HepG2 (cell line): ENCODE measurements around the gene PRKACG. TPM values are rescaled to one million over a fixed set of nuclear protein-coding genes. Genes with fewer than 3 reads are reported as not detected.

ENCODE experiments used
- ATF1 ChIP-seq: IDR thresholded peaks from 2 replicates; pipeline ENCODE4 v1.6.1; 2016; ENCODE audit warnings: mild to moderate bottlenecking, control low read depth
- ATM ChIP-seq: fragments of 450-650 bp; IDR thresholded peaks from 2 replicates; pipeline ENCODE4 v1.7.1; 2017; ENCODE audit warnings: mild to moderate bottlenecking, borderline replicate concordance
- CREB1 ChIP-seq, 2 experiments: fragments of 450-650 bp in 1 of 2; IDR thresholded peaks; 2 replicates each; pipeline ENCODE4 v1.6.1; 2016 to 2017; ENCODE audit warnings: control low read depth in 1 of 2, mild to moderate bottlenecking in 1 of 2, missing compliant biosample characterization in 1 of 2, missing genetic modification characterization in 1 of 2
- EP300 ChIP-seq, 3 experiments: sonication (generic) in 1 of 3; formaldehyde crosslinking in 1 of 3; IDR thresholded peaks; 2 replicates each; pipeline versions ENCODE4 v1.5.1 to v1.6.1; 2011 to 2020; ENCODE audit warnings: low read depth in 2 of 3, low read length in 2 of 3, borderline replicate concordance in 1 of 3, improper control_type of control experiment in 1 of 3, mild to moderate bottlenecking in 1 of 3, missing genetic modification reagents in 1 of 3, moderate library complexity in 1 of 3
- FLYWCH1 ChIP-seq: sonication (generic); formaldehyde crosslinking; IDR thresholded peaks from 2 replicates; pipeline ENCODE4 v1.8.1; 2023; ENCODE audit warnings: mild to moderate bottlenecking, missing genetic modification reagents
- NAIF1 ChIP-seq: sonication (generic); formaldehyde crosslinking; IDR thresholded peaks from 2 replicates; pipeline ENCODE4 v1.5.0; 2020; ENCODE audit warnings: mild to moderate bottlenecking, missing genetic modification reagents, borderline replicate concordance
- SMAD3 ChIP-seq: sonication (generic); formaldehyde crosslinking; IDR thresholded peaks from 2 replicates; pipeline ENCODE4 v1.4.0; 2020; ENCODE audit warnings: missing genetic modification reagents
- SRF ChIP-seq: IDR thresholded peaks from 2 replicates; pipeline ENCODE4 v1.6.1; 2011; ENCODE audit warnings: mild to moderate bottlenecking, low read depth, low read length, moderate library complexity
- TGIF2 ChIP-seq: IDR thresholded peaks from 2 replicates; pipeline ENCODE4 v1.6.1; 2016; ENCODE audit warnings: control low read depth, missing compliant biosample characterization
- ZBTB7A ChIP-seq: sonication (generic); formaldehyde crosslinking; IDR thresholded peaks from 2 replicates; pipeline ENCODE4 v1.8.0; 2022; ENCODE audit warnings: mild to moderate bottlenecking, missing genetic modification reagents
- ZNF235 ChIP-seq: sonication (generic); formaldehyde crosslinking; IDR thresholded peaks from 2 replicates; pipeline ENCODE4 v1.8.1; 2023; ENCODE audit warnings: mild to moderate bottlenecking, missing genetic modification reagents, borderline replicate concordance
- ZNF737 ChIP-seq: sonication (generic); formaldehyde crosslinking; IDR thresholded peaks from 2 replicates; pipeline ENCODE4 v1.5.0; 2020; ENCODE audit warnings: missing genetic modification reagents, mild to moderate bottlenecking, borderline replicate concordance
- ZNF749 ChIP-seq: sonication (generic); formaldehyde crosslinking; IDR thresholded peaks from 2 replicates; pipeline ENCODE4 v1.8.0; 2022; ENCODE audit warnings: mild to moderate bottlenecking, missing genetic modification reagents, moderate library complexity, borderline replicate concordance
- ZNF768 ChIP-seq: sonication (generic); formaldehyde crosslinking; IDR thresholded peaks from 2 replicates; pipeline ENCODE4 v1.4.0; 2020; ENCODE audit warnings: missing genetic modification reagents
- ZNF816 ChIP-seq: sonication (generic); formaldehyde crosslinking; IDR thresholded peaks from 2 replicates; pipeline ENCODE4 v1.8.0; 2022; ENCODE audit warnings: missing genetic modification reagents, mild to moderate bottlenecking, borderline replicate concordance
- polyA plus RNA-seq, 8 experiments: library from polyadenylated mRNA; depleted of rRNA in 3 of 8; stranded (reverse) in 7 of 8; unstranded in 1 of 8; fragments of >200 nt; fragmentation: Illumina TruSeq in 4 of 8; extraction: Trizol in 4 of 8; gene quantifications; 2 replicates each; pipeline versions ENCODE4 v1.2.1 to v1.2.3, GENCODE V29; 2011 to 2016; ENCODE audit warnings: low read depth in 4 of 8, missing spikeins in 1 of 8, mixed read lengths in 1 of 8; ENCODE audit not compliant: insufficient read depth in 1 of 8
- total RNA-seq, 5 experiments: library from RNA; depleted of rRNA; stranded (reverse); fragments of >200 nt; fragmentation: Illumina TruSeq; extraction: Trizol; gene quantifications; 2 replicates each; pipeline ENCODE4 v1.2.3, GENCODE V29; 2016; ENCODE audit warnings: low read depth in 1 of 5
- TF ChIP-seq, protein P1 (sequence below), 2 experiments: sonication (generic) in 1 of 2; formaldehyde crosslinking in 1 of 2; IDR thresholded peaks; 2 replicates each; pipeline versions ENCODE4 v1.4.0 to v1.6.1; 2016 to 2020; ENCODE audit warnings: borderline replicate concordance in 1 of 2, low read depth in 1 of 2, mild to moderate bottlenecking in 1 of 2, missing genetic modification reagents in 1 of 2
- TF ChIP-seq, protein P2 (sequence below): sonication (generic); formaldehyde crosslinking; IDR thresholded peaks from 2 replicates; pipeline ENCODE4 v1.9.0; 2021; ENCODE audit warnings: missing genetic modification reagents, borderline replicate concordance

PRKACG gene
- total and polyA plus RNA-seq, 2 of the 13 experiments (the other 11 are each of a cell fraction or from before 2014, with no cell fraction given) = not detected

DNA sequence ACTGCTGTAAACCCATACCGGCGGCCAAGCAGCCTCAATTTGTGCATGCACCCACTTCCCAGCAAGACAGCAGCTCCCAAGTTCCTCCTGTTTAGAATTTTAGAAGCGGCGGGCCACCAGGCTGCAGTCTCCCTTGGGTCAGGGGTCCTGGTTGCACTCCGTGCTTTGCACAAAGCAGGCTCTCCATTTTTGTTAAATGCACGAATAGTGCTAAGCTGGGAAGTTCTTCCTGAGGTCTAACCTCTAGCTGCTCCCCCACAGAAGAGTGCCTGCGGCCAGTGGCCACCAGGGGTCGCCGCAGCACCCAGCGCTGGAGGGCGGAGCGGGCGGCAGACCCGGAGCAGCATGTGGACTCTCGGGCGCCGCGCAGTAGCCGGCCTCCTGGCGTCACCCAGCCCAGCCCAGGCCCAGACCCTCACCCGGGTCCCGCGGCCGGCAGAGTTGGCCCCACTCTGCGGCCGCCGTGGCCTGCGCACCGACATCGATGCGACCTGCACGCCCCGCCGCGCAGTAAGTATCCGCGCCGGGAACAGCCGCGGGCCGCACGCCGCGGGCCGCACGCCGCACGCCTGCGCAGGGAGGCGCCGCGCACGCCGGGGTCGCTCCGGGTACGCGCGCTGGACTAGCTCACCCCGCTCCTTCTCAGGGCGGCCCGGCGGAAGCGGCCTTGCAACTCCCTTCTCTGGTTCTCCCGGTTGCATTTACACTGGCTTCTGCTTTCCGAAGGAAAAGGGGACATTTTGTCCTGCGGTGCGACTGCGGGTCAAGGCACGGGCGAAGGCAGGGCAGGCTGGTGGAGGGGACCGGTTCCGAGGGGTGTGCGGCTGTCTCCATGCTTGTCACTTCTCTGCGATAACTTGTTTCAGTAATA is 21.8 kb upstream of the PRKACG start, which contains the start of gene FXN (continued):
- TF ChIP-seq, protein P1, sequence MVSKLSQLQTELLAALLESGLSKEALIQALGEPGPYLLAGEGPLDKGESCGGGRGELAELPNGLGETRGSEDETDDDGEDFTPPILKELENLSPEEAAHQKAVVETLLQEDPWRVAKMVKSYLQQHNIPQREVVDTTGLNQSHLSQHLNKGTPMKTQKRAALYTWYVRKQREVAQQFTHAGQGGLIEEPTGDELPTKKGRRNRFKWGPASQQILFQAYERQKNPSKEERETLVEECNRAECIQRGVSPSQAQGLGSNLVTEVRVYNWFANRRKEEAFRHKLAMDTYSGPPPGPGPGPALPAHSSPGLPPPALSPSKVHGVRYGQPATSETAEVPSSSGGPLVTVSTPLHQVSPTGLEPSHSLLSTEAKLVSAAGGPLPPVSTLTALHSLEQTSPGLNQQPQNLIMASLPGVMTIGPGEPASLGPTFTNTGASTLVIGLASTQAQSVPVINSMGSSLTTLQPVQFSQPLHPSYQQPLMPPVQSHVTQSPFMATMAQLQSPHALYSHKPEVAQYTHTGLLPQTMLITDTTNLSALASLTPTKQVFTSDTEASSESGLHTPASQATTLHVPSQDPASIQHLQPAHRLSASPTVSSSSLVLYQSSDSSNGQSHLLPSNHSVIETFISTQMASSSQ (IDR thresholded peaks at IDR 0.05; ENCODE audit: low read depth) = no peak
- TF ChIP-seq, protein P1 (CRISPR knock-in tag; IDR thresholded peaks at IDR 0.05; ENCODE audit: borderline replicate concordance) = peak; percentile 17; the same call in 1 of the 2 replicates
- TF ChIP-seq SMAD3 (CRISPR knock-in tag) = peak; percentile 76; the same call in 1 of the 2 replicates
- TF ChIP-seq FLYWCH1 (CRISPR knock-in tag) = no peak
- peak; percentile 94 for TF ChIP-seq ZNF768 (CRISPR knock-in tag)
- no peak; the same call in none of the 2 replicates for TF ChIP-seq TGIF2 (CRISPR knock-in tag)
- peak; percentile 11; the same call in 1 of the 2 replicates for TF ChIP-seq NAIF1 (CRISPR knock-in tag)
- TF ChIP-seq ZNF816 = no peak
- no peak for TF ChIP-seq ZNF235 (CRISPR knock-in tag)
- TF ChIP-seq SRF = no peak
- no peak for TF ChIP-seq ZNF737 (CRISPR knock-in tag)
- no peak for TF ChIP-seq ZNF749
- peak; percentile 33 to 45; a peak in 1 of 4 replicates for TF ChIP-seq EP300 (IDR thresholded peaks at IDR 0.05; ENCODE audit: low read depth in 2 of 2, low read length in 2 of 2)
- TF ChIP-seq EP300 (CRISPR knock-in tag; IDR thresholded peaks at IDR 0.05; ENCODE audit: borderline replicate concordance) = peak; percentile 35; the same call in 1 of the 2 replicates
- no peak; the same call in 1 of the 2 replicates for TF ChIP-seq CREB1 (IDR thresholded peaks at IDR 0.05)
- no peak for TF ChIP-seq CREB1 (CRISPR knock-in tag; IDR thresholded peaks at IDR 0.05)
- TF ChIP-seq ZBTB7A = no peak
- TF ChIP-seq ATF1 (CRISPR knock-in tag) = no peak
- no peak for TF ChIP-seq ATM
- TF ChIP-seq, protein P2, sequence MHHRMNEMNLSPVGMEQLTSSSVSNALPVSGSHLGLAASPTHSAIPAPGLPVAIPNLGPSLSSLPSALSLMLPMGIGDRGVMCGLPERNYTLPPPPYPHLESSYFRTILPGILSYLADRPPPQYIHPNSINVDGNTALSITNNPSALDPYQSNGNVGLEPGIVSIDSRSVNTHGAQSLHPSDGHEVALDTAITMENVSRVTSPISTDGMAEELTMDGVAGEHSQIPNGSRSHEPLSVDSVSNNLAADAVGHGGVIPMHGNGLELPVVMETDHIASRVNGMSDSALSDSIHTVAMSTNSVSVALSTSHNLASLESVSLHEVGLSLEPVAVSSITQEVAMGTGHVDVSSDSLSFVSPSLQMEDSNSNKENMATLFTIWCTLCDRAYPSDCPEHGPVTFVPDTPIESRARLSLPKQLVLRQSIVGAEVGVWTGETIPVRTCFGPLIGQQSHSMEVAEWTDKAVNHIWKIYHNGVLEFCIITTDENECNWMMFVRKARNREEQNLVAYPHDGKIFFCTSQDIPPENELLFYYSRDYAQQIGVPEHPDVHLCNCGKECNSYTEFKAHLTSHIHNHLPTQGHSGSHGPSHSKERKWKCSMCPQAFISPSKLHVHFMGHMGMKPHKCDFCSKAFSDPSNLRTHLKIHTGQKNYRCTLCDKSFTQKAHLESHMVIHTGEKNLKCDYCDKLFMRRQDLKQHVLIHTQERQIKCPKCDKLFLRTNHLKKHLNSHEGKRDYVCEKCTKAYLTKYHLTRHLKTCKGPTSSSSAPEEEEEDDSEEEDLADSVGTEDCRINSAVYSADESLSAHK (CRISPR knock-in tag) = no peak
